Suppressor macrophage (primary cell): ENCODE measurements around the gene KCND3.
A peak's percentile ranks its signal among the peaks of the same experiment; 100 is the strongest.

ENCODE experiments used
- DNase-seq, 4 experiments: peaks; one replicate each; pipeline ENCODE4 v3.0.0-alpha.2; 2020 to 2022

KCND3 gene

GRCh38 chr1:111956155-111956771 lies 33.2 kb downstream of the KCND3 start:
- DNase-seq = no peak

- no peak for DNase-seq
These were observed 33.7 kb downstream of the KCND3 start for GRCh38 chr1:111955755-111956154.

GRCh38 chr1:111953797-111954196 lies 35.7 kb downstream of the KCND3 start:
- DNase-seq = no peak

- no peak for DNase-seq
These were observed 37.3 kb downstream of the KCND3 start for GRCh38 chr1:111952125-111952657.

GRCh38 chr1:111948209-111949171 lies 41.0 kb downstream of the KCND3 start:
- no peak for DNase-seq

- no peak for DNase-seq
These were observed 45.4 kb downstream of the KCND3 start for GRCh38 chr1:111943846-111944749.

- DNase-seq = no peak
These were observed 46.4 kb downstream of the KCND3 start for GRCh38 chr1:111943066-111943465.

GRCh38 chr1:111938536-111938935 lies 50.9 kb downstream of the KCND3 start:
- DNase-seq = no peak

- no peak for DNase-seq
These were observed 51.3 kb downstream of the KCND3 start for GRCh38 chr1:111938123-111938522.

GRCh38 chr1:111937147-111937725 lies 52.2 kb downstream of the KCND3 start:
- no peak for DNase-seq

- no peak for DNase-seq
These were observed 55.2 kb downstream of the KCND3 start for GRCh38 chr1:111934106-111934852.

GRCh38 chr1:111930356-111930755 lies 59.1 kb downstream of the KCND3 start:
- no peak for DNase-seq

GRCh38 chr1:111928531-111928930 lies 60.9 kb downstream of the KCND3 start:
- no peak for DNase-seq

- no peak for DNase-seq
These were observed 61.8 kb downstream of the KCND3 start for GRCh38 chr1:111927652-111928051.

- DNase-seq = no peak
These were observed 64.7 kb downstream of the KCND3 start for GRCh38 chr1:111924786-111925185.

- DNase-seq = no peak
These were observed 65.7 kb downstream of the KCND3 start for GRCh38 chr1:111923766-111924165.

GRCh38 chr1:111921948-111922347 lies 67.5 kb downstream of the KCND3 start:
- no peak for DNase-seq

GRCh38 chr1:111920221-111921024 lies 69.0 kb downstream of the KCND3 start:
- peak in 2 of 4 experiments; percentile 7 to 22 for DNase-seq

- no peak for DNase-seq
These were observed 77.5 kb downstream of the KCND3 start for GRCh38 chr1:111911776-111912515.

- no peak for DNase-seq
These were observed 78.4 kb downstream of the KCND3 start for GRCh38 chr1:111911061-111911460.
